Keratinocyte (primary cell): ENCODE measurements around the gene ATP2B1.

Experiments
- EZH2 ChIP-seq: IDR thresholded peaks from one replicate; pipeline ENCODE4 v1.6.1; 2012; ENCODE audit warnings: inconsistent platforms, mild to moderate bottlenecking, low read length, moderate library complexity
- TF ChIP-seq, protein P1 (sequence below), 3 experiments: IDR thresholded peaks in 1 of 3; conservative IDR thresholded peaks in 1 of 3; optimal IDR thresholded peaks in 1 of 3; 2 replicates in 2 of 3; 3 replicates in 1 of 3; pipeline versions ENCODE3 to v1.5.1; 2011; ENCODE audit warnings: low read length in 3 of 3, mild to moderate bottlenecking in 3 of 3, moderate library complexity in 2 of 3, control low read depth in 1 of 3, inconsistent platforms in 1 of 3; ENCODE audit not compliant: insufficient read depth in 2 of 3; ENCODE audit errors: extremely low read depth in 1 of 3

DNA sequence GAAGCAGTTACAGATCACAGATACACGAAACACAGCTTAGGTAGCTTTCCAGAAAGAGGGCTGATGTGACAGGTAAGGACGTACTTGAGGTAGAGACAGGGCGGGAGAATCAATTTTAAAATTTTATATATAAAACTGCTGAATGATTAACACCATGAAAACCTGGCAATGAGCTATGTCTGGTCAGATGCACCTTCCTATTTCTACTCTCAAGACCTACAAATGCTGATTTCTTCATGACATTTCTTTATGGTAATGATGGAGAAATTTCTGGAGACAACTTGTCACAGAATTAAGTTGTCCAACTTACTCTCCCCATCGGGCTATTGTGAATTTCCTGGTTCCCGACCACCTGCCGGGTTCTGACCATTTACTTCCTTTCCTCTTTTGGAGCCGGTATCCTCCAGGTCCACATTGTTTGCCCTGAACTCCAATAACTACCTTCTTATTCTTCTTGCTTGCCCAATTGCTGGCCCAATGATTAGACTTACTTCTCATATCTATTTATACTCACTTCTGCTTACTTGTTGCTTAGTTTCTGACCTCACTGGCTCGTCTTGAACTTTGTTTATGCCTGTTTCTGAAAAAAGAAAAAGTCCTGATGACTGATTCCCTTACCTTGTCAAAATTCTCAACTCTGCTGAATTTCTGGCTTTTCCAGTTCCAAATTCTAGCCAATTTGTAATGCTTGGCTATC, 12.8 kb upstream of the ATP2B1 start:
- TF ChIP-seq, protein P1, sequence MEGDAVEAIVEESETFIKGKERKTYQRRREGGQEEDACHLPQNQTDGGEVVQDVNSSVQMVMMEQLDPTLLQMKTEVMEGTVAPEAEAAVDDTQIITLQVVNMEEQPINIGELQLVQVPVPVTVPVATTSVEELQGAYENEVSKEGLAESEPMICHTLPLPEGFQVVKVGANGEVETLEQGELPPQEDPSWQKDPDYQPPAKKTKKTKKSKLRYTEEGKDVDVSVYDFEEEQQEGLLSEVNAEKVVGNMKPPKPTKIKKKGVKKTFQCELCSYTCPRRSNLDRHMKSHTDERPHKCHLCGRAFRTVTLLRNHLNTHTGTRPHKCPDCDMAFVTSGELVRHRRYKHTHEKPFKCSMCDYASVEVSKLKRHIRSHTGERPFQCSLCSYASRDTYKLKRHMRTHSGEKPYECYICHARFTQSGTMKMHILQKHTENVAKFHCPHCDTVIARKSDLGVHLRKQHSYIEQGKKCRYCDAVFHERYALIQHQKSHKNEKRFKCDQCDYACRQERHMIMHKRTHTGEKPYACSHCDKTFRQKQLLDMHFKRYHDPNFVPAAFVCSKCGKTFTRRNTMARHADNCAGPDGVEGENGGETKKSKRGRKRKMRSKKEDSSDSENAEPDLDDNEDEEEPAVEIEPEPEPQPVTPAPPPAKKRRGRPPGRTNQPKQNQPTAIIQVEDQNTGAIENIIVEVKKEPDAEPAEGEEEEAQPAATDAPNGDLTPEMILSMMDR (optimal IDR thresholded peaks at IDR 0.05 in 1 of 3, IDR thresholded peaks at IDR 0.05 in 1 of 3, conservative IDR thresholded peaks at IDR 0.05 in 1 of 3; ENCODE audit: extremely low read depth in 1 of 3, insufficient read depth in 2 of 3, low read length in 3 of 3) = no peak
- no peak for TF ChIP-seq EZH2
